ENCODE data around the gene ECHS1. TPM values are rescaled to one million over a fixed set of nuclear protein-coding genes. Genes with fewer than 3 reads are reported as not detected.

Gene ECHS1
- total RNA-seq, 1 donor = 56.1 TPM

DNA sequence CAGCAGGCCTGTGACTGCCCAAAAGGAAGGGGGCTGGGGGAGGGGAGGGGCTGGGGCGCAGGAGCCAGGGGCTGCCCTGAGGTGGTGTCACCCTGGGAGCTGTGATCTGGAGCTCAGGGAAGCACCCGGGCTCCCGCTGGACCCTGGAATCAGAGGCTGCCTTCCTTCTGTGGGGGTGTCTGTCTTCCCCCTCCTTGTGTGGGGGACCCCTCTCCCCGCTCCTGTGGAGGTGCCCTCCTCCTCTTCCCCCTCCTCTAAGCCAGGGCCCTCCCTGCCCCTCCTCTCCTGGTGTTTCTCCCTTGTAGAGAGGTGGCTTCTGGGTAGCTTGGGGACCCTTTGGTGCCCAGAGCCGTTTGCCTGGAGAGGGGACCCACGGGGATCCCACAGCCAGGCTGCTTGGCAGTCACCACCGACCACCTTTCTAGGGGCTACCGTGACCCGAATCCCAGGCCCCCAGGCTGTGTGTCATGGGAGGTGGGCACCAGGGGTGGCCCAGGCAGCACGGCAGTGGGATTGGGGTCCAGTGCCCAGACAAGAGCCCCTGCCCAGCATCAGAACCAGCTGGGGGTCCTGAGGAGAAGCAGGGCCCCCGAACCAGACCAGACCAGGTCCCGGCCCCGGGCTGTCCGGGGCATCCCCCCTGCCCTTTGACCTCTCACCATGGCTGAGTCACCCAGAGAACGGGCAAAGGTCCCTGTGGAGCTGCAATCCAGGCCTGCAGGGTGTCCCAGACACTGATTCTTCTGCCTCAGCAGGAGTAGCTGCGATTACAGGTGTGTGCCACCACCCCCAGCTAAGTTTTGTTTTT is 25.2 kb downstream of the ECHS1 start:
- Histone ChIP-seq H3K4me2 (ENCODE audit: insufficient read depth, low read length) (no peak overlapping the region), H3K79me2 (ENCODE audit: insufficient read depth, low read length) (no peaks in the 10 kb centered on the region)
- TF ChIP-seq, protein P1, sequence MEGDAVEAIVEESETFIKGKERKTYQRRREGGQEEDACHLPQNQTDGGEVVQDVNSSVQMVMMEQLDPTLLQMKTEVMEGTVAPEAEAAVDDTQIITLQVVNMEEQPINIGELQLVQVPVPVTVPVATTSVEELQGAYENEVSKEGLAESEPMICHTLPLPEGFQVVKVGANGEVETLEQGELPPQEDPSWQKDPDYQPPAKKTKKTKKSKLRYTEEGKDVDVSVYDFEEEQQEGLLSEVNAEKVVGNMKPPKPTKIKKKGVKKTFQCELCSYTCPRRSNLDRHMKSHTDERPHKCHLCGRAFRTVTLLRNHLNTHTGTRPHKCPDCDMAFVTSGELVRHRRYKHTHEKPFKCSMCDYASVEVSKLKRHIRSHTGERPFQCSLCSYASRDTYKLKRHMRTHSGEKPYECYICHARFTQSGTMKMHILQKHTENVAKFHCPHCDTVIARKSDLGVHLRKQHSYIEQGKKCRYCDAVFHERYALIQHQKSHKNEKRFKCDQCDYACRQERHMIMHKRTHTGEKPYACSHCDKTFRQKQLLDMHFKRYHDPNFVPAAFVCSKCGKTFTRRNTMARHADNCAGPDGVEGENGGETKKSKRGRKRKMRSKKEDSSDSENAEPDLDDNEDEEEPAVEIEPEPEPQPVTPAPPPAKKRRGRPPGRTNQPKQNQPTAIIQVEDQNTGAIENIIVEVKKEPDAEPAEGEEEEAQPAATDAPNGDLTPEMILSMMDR (IDR thresholded peaks at IDR 0.05; ENCODE audit: extremely low read depth, low read depth, low read length) = no peak

GRCh38 chr10:133346413-133346812 is 26.7 kb downstream of the ECHS1 start:
- peaks cover 5% of the 10 kb centered on the region for H3K27me3 ChIP-seq (ENCODE audit: insufficient read depth, low read length)
- no peak overlapping the region for H3K4me3 ChIP-seq (ENCODE audit: insufficient read depth, low read length)
- H3K27ac ChIP-seq (ENCODE audit: low read depth, low read length) = no peak overlapping the region
- H3K4me2 ChIP-seq (ENCODE audit: insufficient read depth, low read length) = no peak overlapping the region
- TF ChIP-seq, protein P1 (IDR thresholded peaks at IDR 0.05; ENCODE audit: extremely low read depth, low read depth, low read length) = no peak
- no peaks in the 10 kb centered on the region for H3K9me3 ChIP-seq (ENCODE audit: low read depth, low read length)
- no peaks in the 10 kb centered on the region for H3K79me2 ChIP-seq (ENCODE audit: insufficient read depth, low read length)
- H4K20me1 ChIP-seq (ENCODE audit: insufficient read depth, low read length) = no peaks in the 10 kb centered on the region
- H2AFZ ChIP-seq (ENCODE audit: low read length) = no peak overlapping the region
- no peak for DNase-seq (ENCODE audit: insufficient read length, low spot score, missing footprints)
- H3K4me1 ChIP-seq (ENCODE audit: insufficient read depth, low read length) = no peaks in the 10 kb centered on the region
- H3K36me3 ChIP-seq (ENCODE audit: insufficient read depth, low read length) = no peaks in the 10 kb centered on the region

More for the DNA sequence above, 25.2 kb downstream of the ECHS1 start:
- Histone ChIP-seq H3K36me3 (ENCODE audit: insufficient read depth, low read length) (no peaks in the 10 kb centered on the region), H3K4me1 (ENCODE audit: insufficient read depth, low read length) (no peaks in the 10 kb centered on the region), H3K27ac (ENCODE audit: low read depth, low read length) (no peak overlapping the region), H3K4me3 (ENCODE audit: insufficient read depth, low read length) (no peak overlapping the region), H3K27me3 (ENCODE audit: insufficient read depth, low read length) (peaks cover 5% of the 10 kb centered on the region), H3K9me3 (ENCODE audit: low read depth, low read length) (no peaks in the 10 kb centered on the region), H4K20me1 (ENCODE audit: insufficient read depth, low read length) (no peaks in the 10 kb centered on the region), H2AFZ (ENCODE audit: low read length) (no peak overlapping the region)
- DNase-seq (ENCODE audit: insufficient read length, low spot score, missing footprints) = peak; percentile 80

DNA sequence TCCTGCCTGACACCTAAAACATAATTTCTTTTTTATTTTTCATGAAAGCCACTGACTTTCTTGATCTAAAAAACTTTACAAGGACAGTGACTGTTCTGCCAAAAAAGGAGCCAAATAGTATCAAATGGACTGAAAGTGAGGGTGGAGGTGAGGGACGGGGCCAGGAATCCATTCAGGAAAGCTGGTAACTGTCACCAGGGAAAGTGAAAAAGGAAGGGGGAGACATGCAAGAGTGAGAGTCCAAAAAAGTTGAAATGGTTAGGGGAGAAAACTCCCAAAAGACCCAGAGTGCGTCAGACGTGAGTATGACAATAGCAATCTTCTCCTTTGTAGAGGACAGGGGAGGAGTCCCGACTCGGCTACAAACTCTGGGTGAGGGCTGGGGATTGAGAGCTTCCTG is 28.9 kb downstream of the ECHS1 start:
- Histone ChIP-seq H3K36me3 (ENCODE audit: insufficient read depth, low read length) (no peaks in the 10 kb centered on the region), H3K4me3 (ENCODE audit: insufficient read depth, low read length) (no peak overlapping the region), H3K4me1 (ENCODE audit: insufficient read depth, low read length) (no peaks in the 10 kb centered on the region), H2AFZ (ENCODE audit: low read length) (no peak overlapping the region), H3K79me2 (ENCODE audit: insufficient read depth, low read length) (no peaks in the 10 kb centered on the region), H3K27me3 (ENCODE audit: insufficient read depth, low read length) (peaks cover 5% of the 10 kb centered on the region), H3K4me2 (ENCODE audit: insufficient read depth, low read length) (no peak overlapping the region), H4K20me1 (ENCODE audit: insufficient read depth, low read length) (no peaks in the 10 kb centered on the region), H3K27ac (ENCODE audit: low read depth, low read length) (no peak overlapping the region), H3K9me3 (ENCODE audit: low read depth, low read length) (no peaks in the 10 kb centered on the region)
- TF ChIP-seq, protein P1 (IDR thresholded peaks at IDR 0.05; ENCODE audit: extremely low read depth, low read depth, low read length) = no peak
- DNase-seq (ENCODE audit: insufficient read length, low spot score, missing footprints) = no peak

DNA sequence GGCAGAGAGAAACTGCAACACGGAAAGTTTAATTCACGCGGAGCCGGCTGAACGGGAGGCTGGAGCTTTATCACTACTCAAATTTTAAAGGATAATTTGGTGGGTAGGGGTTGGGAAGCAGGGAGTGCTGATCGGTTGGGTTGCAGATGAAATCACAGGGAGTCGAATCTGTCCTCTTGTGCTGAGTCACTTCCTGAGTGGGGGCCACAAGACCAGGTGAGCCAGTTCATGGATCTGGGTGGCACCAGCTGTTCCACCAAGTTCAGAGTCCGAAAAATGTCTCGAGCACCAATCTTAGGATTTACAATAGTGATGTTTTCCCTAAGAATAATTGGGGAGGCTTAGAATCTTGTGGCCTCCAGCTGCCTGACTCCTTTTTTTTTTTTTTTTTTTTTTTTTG is 29.6 kb downstream of the ECHS1 start:
- Histone ChIP-seq H2AFZ (ENCODE audit: low read length) (no peak overlapping the region), H3K27ac (ENCODE audit: low read depth, low read length) (no peak overlapping the region)

More for the DNA sequence above, 29.6 kb downstream of the ECHS1 start:
- Histone ChIP-seq H3K9me3 (ENCODE audit: low read depth, low read length) (no peaks in the 10 kb centered on the region), H3K27me3 (ENCODE audit: insufficient read depth, low read length) (peaks cover 5% of the 10 kb centered on the region), H3K36me3 (ENCODE audit: insufficient read depth, low read length) (no peaks in the 10 kb centered on the region), H3K4me1 (ENCODE audit: insufficient read depth, low read length) (no peaks in the 10 kb centered on the region), H3K79me2 (ENCODE audit: insufficient read depth, low read length) (no peaks in the 10 kb centered on the region), H3K4me3 (ENCODE audit: insufficient read depth, low read length) (no peak overlapping the region), H4K20me1 (ENCODE audit: insufficient read depth, low read length) (no peaks in the 10 kb centered on the region), H3K4me2 (ENCODE audit: insufficient read depth, low read length) (no peak overlapping the region)
- TF ChIP-seq, protein P1 (IDR thresholded peaks at IDR 0.05; ENCODE audit: extremely low read depth, low read depth, low read length) = no peak
- no peak for DNase-seq (ENCODE audit: insufficient read length, low spot score, missing footprints)
